NK-92 treated with Interleukin-12 subunit alpha and Interleukin-12 subunit beta, amount 100 ng/mL, for 24 hours (cell line): Measurements from ENCODE around the gene ZNF821.
"Not testable (repeated sequence)": the region's sequence is repeated elsewhere in the genome, so short reads cannot be mapped to it uniquely, and the experiment has no call there.

Experiments
- DNase-seq: peaks from one replicate; lab custom pipeline; 2025; lab: John Stamatoyannopoulos, UW

ZNF821 gene

GRCh38 chr16:71859762-71860521, 24.0 kb downstream of the ZNF821 start:
- no peak for DNase-seq

DNA sequence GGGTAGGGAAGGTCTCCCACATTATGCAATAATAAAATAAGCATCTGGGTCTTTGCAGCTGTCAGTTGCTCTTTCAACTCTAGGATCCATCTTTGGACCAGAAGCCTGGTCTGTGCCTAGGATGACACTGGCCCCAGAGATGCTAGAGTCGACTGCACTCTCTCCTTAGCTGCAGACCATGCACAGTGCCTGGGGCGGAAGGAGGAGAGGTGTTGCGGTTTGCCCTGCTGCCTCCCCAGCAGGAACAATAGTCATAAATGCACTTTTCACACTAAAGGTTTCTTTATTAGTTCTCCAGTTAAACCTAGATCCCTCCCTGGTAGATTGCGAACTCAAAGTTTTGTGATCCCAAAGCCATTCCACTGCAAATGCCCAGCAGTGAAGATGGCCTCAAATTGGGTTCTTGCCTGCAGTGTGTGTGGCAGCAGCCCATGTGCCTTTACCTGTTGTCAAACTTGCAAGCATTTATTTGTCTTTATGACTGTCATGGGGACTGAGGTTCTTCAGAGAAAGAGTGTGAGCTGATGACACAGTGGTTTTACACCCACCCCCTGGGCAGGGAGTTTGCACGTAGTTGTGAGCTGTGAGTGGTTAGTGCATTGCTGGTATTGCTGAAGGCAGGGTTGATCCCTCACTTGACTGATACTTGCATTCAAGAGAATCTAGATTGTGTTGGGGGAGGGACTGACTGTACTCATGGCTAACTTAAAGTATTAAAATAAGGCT, 27.9 kb downstream of the ZNF821 start:
- peak; percentile 29 for DNase-seq

DNA sequence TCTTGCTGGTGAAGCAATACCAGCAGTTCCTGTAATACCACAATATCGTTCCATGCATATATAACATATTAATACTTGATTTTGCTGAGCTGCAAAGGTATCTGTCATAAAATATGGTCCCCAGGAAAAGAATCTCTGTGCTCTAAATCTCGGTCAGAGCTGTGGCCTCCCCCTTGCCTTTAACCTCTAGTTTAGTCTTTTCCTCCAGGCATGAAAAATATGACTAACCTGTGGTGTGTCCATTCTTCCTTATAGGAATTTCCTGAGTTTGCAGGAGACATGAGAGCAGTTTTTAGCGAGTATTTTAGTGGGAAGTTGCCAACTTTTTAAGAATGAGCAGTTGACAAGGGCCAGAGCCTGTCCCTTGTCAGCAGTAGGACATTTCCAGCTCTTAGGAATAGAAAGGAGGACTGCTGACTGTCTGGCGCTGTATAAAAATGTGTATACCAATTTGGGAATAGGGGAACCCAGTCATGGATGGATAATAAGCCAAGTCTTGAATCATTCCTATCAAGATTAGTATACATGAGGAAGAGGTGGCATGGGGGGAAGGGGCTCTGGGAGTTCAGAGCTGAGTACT, 29.5 kb downstream of the ZNF821 start:
- DNase-seq = no peak

DNA sequence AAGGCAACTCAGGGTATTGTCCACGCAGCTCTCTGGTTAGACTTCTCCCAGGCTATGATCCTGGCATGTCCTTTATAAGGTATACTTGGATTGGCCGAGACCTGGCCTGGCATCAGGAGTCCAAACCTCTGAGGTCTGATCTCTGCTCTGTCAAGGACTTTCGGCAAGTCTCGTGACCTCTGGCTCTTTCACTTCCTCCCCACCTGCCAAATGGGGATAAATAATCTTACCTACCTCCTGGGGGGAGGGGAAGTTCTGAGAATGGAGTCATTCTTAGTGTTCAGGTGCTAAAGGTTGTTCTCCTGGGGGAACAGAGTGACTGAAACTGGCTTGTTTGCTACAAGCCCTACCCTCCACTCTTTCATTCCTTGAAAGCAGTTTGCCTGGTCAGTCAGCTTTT, 30.6 kb downstream of the ZNF821 start:
- DNase-seq = no peak

DNA sequence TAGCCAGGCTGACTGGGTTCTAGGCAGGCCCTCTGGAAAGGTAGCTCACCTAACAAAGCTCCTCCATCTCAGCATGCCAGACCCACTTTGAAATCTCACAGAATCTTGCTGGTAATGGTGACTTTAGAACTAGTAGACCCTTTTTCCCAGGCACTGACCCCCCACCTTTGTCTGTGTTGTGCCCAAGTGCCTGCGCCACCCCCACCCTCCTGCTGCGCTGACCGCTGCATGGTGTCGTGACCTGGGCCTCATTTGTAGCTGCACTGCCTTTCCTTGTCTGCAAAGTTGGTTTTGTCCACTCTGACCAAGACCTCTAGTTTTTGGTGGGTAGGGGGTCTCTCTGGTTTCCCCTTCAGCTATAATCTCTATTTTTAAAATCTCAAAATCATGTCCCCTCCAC, 31.4 kb downstream of the ZNF821 start:
- no peak for DNase-seq

DNA sequence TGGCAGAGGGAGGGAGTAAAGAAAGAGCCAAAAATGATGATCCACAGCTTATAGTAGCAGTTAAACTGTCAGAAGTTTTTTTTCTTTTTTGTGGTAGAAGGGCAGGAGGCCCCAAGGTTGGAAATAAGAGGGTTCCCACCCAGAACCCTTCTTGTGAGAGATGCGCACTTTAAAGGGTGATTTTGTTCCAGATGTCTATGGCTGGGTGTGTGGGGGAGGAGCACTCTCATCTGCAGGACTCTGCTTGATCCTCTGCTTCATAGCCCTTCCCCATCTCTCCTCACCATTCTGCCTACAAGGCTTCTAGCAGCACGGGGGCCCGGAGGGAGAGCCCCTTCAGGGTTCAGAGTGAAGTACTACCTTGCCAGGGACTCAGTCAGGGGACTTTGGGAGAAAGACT, 31.8 kb downstream of the ZNF821 start:
- DNase-seq = no peak

GRCh38 chr16:71851746-71852145, 32.2 kb downstream of the ZNF821 start:
- no peak for DNase-seq

GRCh38 chr16:71848622-71849021, 35.4 kb downstream of the ZNF821 start:
- no peak for DNase-seq

GRCh38 chr16:71847096-71847495, 36.9 kb downstream of the ZNF821 start:
- DNase-seq = no peak

GRCh38 chr16:71846431-71846830, 37.6 kb downstream of the ZNF821 start:
- no peak for DNase-seq

GRCh38 chr16:71845639-71846430, 38.1 kb downstream of the ZNF821 start, which contains the start of gene ATXN1L:
Gene ATXN1L (plus strand): TSS chr16:71845976. CDS start chr16:71849741, 3,765 bp downstream.
- DNase-seq = peak; percentile 69

GRCh38 chr16:71843572-71843971, 40.4 kb downstream of the ZNF821 start:
- DNase-seq = no peak

GRCh38 chr16:71840052-71840451, 43.9 kb downstream of the ZNF821 start:
- DNase-seq = no peak

DNA sequence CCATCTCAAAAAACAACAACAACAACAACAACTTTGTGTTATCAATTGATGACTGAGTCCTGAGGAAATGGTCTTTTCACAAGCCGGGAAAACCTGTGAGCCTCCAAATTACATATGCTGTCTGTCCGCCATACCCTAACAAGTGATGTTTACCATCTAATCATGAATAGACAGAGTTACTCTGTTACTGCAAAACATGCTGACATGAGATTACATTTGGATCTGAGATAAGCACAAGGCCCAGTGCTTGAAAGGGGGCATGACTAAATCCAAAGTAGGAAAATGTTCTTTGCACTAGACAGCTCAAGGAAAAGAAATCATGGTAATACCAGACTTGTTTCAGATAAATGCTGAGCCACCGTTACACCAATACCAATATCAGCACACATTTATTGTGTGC, 46.8 kb downstream of the ZNF821 start:
- DNase-seq = no peak

DNA sequence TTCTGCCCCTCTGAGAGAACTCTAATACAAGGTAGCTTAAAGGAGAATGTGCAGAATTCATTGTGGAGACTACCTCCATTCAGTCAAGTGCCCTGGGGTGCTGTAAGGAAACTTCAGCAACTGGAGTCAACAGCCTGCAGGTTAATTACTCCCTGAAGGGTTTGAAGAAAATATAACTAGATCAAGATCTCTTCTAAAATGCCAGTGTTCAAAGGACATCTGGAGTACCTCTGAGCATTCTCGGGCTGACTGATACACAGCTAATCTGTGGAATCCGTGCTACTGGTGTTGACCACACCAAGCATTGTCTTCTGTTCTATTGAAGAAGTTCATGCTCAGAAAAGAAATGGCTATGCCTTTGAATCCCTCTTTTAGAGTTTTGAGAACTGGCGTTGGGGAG, 49.7 kb downstream of the ZNF821 start:
- DNase-seq = no peak

DNA sequence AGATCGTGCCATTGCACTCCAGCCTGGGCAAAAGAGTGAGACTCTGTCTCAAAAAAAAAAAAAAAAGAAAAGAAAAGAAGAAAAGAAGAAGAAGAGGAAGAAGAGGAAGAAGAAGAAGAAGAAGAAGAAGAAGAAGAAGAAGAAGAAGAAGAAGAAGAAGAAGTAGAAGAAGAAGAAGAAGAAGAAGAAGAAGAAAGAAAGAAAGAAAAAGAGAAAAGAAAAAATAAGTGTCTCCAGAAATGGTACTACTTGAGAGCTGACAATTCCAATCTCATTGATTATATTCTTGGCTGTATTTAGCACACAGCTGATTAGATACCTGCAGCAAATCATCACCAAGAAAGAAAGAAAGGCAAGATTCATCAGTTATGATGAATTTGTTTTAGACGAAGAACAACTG, 51.9 kb downstream of the ZNF821 start:
- not testable (repeated sequence) for DNase-seq

DNA sequence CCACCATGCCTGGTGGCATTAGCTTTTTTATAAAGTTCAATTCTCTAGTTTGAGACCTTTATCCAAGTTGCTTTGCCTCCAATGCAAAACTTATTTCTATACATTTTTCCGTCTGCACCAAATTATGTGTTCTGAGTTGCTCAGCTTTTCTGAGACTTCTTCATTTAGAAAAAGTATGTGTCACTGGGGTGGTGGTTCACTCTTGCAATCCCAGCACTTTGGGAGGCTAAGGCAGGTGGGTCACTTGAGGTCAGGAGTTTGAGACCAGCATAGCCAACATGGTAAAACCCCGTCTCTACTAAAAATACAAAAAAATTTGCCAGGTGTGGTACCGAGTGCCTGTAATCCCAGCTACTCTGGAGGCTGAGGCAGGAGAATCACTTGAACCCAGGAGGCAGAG, 52.3 kb downstream of the ZNF821 start:
- DNase-seq = not testable (repeated sequence)

- DNase-seq = no peak
Observed at GRCh38 chr16:71830359-71830758, 53.6 kb downstream of the ZNF821 start.

DNA sequence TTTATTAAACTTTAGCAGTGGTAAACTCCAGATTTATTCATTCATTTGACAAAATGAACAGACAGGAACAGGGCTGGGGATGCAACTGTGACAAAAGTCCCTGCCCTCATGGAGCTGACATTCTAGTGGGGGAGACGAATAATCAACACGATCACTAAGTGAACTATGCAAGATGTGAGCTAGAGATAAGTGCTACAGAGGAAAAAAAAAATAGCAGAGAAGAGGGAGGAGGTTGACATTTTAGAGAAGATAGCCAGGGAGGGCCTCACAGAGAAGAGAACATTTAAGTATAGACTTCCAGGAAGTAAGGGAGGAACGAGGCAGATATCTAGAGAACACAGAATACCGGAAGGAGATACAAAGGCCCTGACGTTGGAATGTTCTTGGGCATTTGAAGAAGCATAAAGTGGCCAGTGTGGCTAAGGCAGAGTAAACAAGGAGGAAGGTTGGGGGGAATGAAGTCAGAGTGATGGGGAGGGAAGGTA, 57.4 kb downstream of the ZNF821 start:
- no peak for DNase-seq

DNA sequence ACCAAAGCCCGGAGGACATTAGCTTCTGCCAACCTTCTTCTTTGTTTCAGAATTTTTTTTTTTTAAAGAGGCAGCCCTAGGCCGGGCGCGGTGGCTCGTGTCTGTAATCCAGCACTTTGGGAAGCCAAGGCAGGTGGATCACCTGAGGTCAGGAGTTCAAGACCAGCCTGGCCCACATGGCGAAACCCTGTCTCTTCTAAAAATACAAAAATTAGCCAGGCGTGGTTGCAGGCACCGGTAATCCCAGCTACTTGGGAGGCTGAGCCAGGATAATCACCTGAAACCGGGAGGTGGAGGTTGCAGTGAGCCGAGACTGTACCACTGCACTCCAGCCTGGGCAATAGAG, 66.9 kb downstream of the ZNF821 start:
- DNase-seq = not testable (repeated sequence)

GRCh38 chr16:71811261-71811803, 72.7 kb downstream of the ZNF821 start:
- DNase-seq = no peak

GRCh38 chr16:71810155-71810530, 73.8 kb downstream of the ZNF821 start:
- not testable (repeated sequence) for DNase-seq
